ENCODE results near the gene PITX2.

The PITX2 gene

DNA sequence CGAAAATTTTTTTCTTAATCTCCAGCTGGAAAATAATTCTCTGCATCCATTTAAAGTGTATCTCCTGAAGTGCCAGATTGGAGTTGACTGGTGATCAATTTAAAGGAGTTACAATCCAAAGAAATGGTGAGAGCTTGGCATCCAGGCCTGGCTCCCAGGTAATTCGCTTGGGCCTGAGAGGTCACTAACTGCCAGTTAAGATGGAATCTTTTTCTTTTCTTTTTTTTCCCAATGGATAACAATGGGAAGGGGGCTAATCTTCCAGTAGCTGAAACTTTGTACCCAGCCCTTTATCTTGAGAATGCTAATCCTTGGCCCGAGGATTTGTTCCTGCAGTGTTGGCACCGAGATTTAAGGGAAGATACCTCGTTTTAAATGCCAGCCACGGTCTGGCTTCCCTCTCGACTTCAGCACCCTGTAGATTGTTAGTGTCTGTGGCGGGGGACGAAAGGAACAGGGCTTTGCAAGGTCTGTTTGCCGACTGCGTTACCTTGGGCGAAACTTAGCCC is 13.3 kb upstream of the PITX2 start:
- no peak for DNase-seq

DNA sequence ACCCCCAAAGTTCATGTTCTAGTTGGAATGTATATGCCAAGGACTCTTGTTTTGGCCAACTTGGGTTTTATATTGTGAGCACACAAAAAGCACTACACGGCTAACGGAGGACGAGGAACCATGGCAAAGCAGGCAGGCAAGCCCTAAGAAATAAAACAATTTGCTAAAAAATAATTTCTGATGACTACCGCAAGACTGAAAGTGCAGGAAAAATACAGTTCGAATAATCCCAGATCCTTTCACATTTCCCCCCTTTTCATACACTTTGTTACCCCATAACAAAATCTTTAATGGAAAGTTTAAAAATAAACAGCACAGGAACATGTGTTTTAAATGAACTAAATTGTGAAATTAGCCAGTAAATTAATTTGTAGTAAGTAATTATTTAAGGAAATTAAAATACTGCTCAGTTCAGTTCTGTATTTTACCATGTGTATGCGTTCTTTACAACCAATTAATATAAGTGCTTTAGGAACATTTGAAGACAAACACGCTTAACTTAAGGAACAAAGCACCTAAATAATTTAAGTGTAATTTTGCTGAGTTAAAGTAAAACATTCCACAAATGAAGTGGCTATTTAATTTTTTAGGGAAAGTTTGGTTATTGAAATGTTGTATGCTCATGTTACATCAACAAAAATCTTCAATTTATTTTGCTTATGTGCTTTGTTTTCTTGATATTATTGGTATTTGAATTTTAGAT is 12.4 kb upstream of the PITX2 start:
- no peak for DNase-seq

DNA sequence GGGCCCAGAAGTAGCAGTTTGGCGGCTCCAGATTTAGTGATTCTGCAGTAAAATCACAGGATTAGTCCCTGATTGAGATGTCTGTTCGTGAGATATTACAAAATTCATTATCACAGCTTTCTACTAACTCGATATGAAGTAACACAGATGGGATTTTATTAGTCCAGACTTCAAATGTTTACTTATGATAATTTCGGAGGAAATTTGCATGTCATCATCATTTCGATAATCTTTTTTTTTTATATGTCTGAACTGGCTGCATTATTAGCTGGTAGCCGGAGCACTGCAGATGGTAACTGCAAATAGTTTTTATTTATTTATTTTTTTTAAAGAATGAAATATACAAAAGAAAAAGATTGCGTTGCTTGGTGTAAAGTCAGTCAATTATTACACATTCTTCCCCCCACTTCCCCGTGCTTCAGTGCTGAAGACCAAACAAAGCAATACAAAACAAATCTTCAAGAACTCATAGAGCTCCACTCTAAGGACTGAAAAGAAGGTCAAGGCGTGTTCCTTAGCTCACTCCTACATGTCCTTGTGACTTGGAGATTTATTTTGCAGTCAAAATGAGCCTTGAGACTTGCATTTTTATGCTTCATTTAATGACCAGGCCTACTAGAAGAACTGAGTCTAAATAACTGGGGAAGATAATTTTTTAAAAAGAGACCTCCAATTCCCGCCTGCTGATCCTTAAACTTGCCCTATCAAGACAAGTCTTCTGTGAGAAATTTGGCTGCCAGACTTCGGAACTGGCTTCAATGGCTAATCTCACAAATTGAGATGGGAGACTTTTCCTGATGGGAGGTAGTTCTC is 11.7 kb upstream of the PITX2 start:
- DNase-seq = no peak

DNA sequence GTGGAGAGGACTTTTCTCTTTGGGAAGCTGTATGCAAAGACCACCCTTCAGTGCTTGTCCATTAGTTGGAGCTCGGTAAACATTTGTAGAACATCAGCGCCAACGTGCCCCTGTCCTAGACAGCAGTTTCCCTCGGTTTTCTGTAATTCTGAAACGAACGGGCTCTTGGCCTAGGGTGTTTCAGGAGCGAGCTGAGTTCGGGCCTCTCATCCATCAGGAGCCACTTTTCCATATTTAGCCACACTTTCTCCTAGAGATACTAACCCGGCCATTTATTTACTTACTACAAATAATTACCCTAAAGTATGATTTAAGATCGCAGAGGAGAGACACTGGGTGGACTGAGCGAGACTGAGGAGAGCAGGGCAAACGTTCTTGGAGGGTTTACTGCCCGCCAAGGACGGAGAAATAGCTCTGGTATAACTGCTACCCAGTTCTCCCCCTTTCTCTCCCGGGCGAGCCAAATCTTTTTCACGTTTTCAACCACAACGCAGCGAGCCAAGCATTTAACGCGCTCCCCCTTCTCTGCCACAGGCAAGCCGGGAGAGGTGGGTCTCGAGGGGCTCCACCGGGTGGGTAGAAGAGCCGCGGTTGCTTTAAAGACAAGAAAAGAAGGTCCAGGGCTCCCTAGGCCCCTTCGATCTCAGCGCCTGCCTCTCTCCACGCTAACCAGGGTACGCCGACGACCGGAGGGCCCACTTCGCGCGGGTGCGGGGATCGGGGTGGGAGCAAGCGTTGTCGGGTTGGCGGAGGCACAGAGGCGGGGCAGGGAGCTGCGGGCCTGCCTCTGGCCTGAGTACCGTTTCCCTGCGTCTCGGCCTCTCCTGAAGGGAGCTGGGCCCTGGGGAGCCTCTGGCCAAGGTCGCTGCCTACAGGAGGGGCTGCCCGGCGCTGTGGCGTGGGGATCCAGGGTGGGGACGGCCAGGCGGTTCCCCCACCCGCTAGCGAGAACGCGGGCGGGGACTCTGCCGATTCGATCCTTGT is 10.8 kb upstream of the PITX2 start:
- no peak for DNase-seq

DNA sequence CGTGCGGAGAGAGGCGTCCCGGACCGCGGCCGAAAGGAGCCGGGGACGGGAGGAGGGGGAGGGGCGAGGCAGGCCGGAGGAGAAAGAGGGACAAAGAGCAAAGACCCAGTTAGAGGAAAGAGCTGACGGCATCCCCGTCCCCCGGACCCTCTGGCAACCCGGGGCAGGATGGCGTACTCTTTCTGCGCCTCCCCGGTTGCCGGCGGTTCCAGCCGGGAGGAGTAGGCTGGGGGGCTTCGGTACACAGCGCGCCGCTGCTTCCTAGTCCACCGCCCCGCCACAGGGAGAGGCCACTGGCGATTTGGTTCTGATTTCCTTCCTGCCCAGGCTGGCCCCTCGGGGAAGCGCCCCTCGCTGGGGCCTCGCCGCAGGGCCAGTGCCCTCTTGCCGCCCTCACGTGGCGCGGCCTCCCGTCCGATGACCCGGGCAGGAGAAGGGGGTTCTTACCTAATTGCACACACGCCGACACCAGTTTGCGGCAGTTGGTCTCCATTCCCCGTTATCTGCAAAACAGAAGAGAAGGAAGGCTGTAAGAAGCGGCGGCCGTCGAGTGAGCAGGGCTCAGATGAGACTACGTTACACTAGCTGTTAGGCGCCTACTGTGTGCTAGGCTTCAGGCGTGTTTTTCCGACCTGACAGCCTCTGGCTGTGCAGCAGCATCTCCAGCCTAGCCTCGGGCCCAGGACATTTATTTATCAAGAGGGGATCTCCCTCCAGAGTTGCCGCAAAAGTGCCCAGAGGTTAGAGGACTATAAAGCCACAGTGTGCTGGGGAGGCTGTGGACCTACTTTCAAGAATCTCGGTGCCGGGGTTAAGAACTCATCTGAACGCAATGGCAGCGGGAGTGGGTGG is 9.9 kb upstream of the PITX2 start:
- DNase-seq = no peak

DNA sequence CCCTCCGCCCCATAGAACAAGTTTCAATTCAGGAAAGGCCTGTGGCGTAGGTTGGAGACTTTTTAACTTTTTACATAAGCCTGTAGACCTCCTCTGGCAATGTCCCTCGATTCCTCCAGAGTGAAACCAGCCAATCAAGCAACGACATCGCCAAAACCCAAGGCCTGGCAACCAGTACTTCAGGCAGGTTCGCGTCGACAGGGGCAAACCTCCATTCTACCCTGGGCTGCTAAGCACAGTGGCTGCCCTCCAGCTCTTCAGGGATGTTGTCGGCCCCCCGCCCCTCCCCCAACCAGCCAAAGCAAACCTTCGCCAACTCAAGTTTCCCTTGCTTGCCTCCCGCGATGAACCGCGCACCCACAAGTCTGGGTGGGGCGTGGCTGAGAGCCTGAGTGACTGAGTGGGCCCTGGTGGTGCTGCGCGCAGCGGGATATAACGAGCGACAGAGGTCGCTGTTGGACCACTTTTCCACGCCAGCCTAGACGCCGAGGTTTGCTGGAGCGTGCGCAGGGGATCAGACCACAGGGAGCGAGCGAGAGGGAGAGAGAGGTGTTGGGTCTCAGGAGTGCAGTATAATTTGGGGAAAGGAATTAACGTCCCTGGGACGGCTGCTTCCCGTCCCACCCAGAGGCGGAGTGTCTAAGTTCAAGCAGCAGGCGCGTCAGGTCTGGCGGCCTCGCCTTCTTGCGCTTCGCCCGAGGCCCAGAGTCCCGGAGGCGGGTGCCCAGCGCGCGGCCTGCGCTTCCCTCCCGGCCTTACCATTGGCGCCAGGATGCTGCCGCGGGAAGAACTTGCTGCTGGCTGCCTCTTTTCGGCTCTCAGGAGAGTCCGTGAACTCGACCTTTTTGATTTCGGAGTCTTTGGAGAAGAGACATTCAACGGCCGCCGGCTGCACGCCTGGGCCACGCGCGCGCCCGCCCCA is 9.0 kb upstream of the PITX2 start:
- no peak for DNase-seq

DNA sequence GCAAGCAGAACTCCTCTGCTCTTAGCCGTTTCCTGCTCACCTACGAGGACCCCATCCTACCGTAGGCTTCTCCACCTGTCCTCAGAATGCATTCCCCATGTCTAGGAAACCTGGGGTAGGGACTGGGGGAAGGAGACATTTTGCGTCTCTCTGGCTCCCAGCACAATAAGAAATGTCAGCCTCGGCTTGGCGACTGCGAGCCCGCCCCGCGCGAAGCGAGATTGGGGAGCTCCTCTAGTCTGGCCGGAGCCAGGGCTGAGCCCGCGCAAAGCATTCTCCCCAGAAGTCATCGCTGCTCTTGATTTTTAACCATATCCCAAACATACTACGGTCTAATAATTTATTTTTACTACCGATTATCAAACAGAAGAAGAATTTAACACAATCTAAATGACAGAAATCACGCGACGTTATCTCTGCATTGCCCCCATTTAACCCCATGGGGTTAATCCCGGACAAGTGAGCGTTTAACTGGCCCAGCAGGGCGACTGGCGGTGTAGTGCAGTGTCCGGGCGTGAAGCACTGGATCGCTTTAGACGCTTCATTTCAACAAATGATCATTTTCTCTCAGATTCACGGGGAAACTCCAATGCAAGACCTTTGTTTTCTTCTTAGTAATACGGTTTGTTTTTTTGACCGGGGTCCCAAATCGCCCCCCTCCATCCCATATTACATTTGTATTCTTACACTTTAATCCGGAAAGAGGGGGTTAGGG is 8.0 kb upstream of the PITX2 start:
- DNase-seq = no peak

DNA sequence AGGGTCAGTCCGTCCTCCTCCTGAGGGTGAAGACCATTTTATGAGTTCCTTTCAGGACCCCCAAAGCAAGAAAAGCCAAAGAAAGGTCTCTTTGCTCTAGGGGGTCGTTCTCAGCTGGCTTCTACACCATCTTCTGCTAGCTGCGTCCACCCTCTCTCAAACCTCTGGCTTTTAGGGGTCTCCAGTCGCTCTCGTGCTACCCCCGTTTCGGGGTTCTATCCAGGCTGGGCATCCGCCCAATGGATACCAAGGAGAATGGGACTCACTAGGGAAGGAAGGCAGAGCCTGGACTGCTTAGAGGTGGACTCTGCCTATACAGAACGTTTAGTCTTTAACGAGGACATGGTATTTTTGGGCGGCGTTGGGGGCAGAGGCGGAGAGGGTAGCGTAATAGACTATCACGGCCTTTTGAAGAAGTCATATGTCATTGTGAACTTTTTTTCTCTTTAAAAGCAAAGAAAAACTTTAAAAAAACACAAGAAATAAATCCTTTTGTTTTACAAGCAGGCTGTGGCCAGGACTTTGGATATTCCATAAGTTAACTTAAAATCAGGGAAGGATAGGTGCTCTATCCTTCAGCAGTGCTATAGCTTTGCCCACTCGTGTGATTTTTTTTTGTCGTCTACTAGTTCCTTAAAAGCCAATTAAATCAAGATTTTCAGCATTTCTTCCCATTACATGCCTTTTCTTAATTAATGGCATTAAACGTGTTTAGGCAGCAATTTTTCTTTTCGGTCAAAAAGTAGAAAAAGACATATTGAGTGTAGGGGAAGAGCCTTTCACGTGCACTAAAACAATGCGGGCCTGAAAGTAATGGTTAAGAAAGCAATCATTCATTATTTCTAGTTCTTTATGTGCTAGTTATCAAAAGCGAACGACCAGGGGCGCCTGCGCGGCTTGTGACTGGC is 7.2 kb upstream of the PITX2 start:
- DNase-seq = no peak

DNA sequence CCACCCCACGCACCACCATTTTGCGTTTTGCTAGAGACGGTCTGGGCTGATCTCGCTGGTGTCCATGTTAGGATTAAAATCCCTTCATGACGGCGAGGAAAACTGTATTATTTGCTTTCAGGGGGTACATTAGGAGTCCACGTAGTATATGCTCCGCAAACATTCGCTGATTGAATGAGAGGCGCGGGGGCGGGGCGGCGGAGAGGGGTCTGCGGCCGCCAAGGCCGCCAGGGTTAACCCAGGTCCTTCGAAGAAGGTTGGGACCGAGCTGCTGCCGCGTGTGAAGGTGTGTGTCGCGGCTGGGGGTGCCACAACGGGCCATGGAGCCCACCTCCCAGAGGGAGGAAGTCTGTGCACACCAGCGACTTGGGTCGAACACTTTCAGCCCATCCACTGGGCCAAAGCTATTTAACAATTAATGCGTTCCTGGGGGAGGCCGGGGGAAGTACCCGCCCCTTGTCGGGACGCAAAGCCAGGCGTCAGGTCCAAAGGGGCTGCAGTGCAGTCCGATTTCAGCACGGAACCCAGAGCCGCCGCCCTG is 6.4 kb upstream of the PITX2 start:
- no peak for DNase-seq

DNA sequence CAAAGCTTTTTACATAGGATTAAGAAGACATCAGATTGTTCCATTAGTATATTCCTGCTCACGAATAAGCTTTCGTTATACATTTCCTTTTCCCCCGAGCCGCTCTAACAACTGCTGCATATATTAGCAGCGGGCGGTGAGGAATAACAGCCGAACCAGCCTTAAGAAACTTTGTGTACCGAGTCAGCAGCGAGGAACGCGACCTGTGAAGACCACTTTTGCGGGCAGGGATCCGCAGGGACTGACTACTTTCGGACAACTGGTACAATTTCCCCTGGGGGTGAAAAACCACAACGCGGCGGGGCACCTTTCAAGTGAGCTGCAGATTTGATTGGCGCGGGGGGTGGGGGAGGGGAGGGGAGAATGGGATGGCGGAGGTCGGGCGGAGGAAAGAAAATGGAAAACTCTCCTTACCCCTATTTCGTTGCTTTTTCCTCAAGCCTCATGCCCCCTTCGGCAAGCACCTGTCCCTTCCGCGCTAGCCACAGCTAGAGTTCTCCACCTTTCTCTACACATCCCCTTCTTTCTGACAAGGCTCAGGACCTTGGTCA is 5.9 kb upstream of the PITX2 start:
- DNase-seq = no peak

DNA sequence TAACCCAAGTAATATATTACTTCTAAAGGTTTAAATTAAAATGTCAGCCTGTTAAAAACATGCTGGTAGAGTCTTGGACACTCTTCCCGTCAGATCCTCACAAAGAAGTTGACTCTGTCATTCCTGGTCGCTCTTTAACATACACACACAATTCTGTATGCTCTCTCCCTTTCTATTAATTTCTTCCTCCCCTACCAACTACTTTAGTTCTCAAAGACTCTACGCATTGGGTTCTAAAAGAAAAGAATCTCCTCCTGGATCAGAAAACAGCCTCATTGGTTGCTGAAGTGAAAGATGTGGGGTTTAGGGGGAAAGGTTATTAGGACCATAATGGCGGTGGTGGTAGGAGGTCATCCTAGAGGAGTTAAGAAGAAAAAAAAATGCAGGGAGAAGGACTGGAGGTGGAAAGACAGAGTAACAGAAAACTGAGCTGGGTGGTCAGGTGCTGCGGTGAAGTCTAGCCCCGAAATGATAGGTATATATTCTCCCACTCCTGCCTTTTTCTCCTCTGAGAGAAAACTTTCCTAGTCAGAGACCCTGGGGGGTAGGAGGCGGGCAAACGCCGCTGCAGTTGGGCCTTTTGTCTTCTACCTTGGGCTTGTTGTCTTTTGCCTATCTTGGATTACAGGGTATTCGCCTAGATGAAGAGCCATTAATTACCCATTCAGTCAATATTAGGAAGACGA is 5.2 kb upstream of the PITX2 start:
- DNase-seq = no peak

DNA sequence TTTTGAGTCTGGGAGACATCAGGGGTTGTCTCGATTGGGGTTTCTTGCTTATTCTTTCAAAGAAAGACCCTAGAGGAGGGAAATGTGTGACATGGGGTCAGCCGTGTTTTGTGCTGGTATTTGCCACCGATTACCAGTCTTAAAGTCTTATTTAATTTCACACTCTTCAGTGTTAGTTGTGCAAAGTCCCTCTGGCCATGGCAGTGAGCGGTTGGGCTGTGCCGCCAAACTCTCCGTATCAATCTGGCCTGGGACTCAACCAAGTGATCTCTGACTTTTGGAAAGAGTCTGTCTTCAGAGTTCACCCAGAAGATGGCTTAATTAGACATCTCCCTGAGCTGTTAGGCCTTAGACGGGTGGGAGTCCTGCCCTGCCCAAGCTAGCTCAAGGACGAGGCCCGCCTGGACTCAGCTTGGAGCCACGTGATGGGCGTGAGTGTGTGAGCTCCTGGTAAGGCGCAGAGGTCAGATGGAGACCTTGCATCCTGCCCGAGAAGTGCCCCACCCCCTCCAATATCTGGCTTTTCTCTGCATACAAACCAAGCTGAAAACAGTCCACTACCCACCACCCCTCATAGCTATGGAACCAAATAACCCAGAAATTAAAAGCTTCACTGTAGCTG is 3.8 kb upstream of the PITX2 start:
- DNase-seq = no peak

DNA sequence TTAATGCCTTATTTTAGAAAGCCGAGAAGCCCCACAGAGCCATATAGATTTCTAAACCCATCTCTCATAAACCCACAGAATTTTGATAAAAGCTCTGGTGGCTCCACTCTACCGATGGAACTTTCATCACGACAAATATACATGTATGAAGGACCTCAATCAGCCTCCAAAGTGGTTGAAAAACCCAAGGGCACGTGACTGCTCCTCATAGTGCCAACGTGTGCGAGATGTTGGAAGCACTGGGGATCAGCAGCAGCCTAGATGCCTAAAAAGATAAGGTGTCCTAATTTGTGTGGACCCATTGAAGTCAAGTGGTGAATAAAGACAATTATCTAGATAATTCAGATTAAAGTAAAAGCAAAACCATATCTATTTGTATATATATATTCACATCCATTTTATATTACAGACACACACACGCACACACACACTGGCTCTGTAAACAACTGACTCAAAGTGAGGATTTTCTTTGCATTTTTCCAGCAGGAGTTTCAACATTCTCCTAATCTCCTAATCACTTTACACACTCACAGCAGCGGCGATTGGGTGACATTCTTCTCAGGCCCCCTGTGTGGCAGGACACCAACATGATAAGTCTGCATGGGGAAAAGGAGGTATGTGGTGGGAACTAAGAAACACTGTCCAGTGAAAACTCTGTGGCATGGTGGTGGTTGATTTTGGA is 2.8 kb upstream of the PITX2 start:
- no peak for DNase-seq

DNA sequence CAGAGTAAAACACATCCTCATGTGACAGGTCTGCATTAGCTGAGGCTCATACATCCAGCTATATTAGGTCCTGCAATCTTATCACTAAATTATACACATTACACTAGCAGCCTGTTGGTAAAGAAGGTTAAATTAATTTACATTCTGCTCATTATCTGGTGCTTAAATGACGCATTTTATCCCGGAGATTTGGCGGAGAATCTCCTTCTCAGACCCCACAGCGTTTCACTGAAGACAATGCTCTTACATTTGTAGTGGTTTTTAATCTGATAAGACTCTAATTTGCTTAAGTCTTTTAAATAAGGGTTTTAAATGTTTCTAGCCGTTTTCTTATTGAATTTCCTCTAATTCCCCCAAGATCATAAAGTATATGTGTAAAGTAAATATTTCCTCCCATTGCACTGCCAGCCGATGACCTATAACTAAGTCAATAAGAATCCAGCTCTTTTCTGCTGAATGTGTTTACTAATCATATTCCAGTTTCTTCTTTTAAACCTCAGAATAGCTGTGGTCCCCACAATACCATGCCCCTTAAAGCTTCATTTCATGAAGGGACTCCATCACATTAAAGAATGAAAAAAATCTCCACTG is 2.1 kb upstream of the PITX2 start:
- DNase-seq = no peak

DNA sequence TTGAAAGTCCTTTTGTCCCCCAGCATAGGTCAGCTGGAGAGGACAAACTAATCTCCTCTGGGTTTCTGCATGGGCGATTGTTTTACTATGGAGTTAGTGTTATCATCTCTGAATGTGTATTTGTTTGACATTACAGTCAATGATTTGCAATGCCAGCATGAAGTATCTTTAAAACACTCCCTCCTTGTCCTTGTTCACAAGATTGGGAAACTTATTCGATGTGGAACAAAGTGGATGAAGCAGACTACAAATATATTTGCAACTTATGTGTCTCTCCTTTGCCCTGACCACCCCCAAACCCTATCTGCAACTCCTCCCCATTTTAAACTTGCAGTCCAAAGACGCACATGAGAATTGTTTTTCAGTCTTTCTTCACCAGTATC is 1.5 kb upstream of the PITX2 start:
- no peak for DNase-seq

DNA sequence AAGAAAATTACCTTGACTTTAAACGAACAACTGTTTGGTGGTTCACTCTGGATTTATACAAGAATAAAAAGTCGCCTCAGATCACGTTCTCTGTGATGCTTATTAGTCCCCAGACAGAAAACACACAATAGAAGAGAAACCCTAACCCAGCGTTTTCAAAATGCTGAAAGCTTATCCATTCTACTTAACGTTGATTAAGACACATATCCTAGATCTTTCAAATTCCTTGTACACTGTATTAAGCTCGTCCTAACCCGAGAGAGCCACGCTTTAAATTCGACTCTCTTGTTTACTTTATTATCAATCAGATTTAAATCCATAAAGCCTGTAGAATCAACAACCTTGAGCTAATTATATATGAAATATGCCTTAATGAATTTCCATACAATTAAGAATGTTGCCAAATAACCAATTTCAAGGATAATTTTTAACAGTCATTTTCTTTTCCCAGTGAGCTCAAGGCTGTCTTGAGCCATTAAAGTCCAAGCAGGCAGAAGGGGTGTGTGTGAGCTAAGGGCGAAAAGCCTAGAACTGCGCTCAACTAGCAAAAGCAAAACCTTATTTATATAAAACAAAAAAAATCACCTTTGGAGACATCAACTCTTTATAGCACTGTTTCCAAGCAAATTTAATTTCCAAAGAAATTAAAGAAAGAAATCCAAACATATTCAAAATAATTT is 981 bp upstream of the PITX2 start:
- no peak for DNase-seq

Data from activated CD8-positive, alpha-beta memory T cell treated with anti-CD3 and anti-CD28 coated beads, Interleukin-2, amount 50 U/mL, for 4 hours (primary cell).